Panc1 (cell line): Measurements from ENCODE around the gene SRD5A2. TPM values are rescaled to one million over a fixed set of nuclear protein-coding genes. Genes with fewer than 3 reads are reported as not detected.

Source experiments
- ATAC-seq: fragments of 200-7000 bp; cut with Tn5 transposase; 2 replicates; pipeline ENCODE4 v1.9.1; 2020; ENCODE audit warnings: mild to moderate bottlenecking, moderate library complexity
- BruUV-seq: library from RNA; stranded (reverse); fragments of 400-500 nt; replicated peaks from 2 replicates; lab custom pipeline; 2021; lab: Mats Ljungman, UMichigan
- CTCF ChIA-PET: fragments of 300-600 bp; sonication (Branson Sonifier 250); formaldehyde crosslinking; loops from one replicate; lab custom pipeline; 2022; ENCODE audit warnings: antibody characterized with exemption; lab: Charles Lee
- POLR2A ChIA-PET: fragments of 300-600 bp; sonication (Branson Sonifier 250); formaldehyde crosslinking; loops from one replicate; lab custom pipeline; 2022; ENCODE audit warnings: antibody characterized with exemption; lab: Charles Lee
- DNase-seq: peaks from one replicate; pipeline ENCODE4 v3.0.0-alpha.2; 2010; ENCODE audit warnings: low read depth, low spot score
- H3K27ac ChIP-seq: 2 replicates; pipeline ENCODE4 v1.5.1; 2011; ENCODE audit warnings: mild to moderate bottlenecking, low read length, inconsistent platforms
- H3K27me3 ChIP-seq: fragments of 200-500 bp; sonication (Bioruptor generic); 2 replicates; pipeline ENCODE4 v1.6.0; 2014; ENCODE audit warnings: low read length, inconsistent platforms; ENCODE audit not compliant: control insufficient read depth, insufficient read depth
- H3K36me3 ChIP-seq: fragments of 200-500 bp; sonication (Bioruptor generic); 2 replicates; pipeline ENCODE4 v1.5.1; 2014; ENCODE audit warnings: inconsistent platforms, mild to moderate bottlenecking, low read length, moderate library complexity; ENCODE audit not compliant: control insufficient read depth, insufficient read depth
- H3K4me1 ChIP-seq: 2 replicates; pipeline ENCODE4 v1.5.1; 2011; ENCODE audit warnings: inconsistent platforms, mild to moderate bottlenecking, low read length, moderate library complexity; ENCODE audit not compliant: control insufficient read depth, insufficient read depth
- H3K4me3 ChIP-seq, 2 experiments: 2 replicates each; pipeline ENCODE4 v1.5.1; 2011 to 2012; ENCODE audit warnings: low read depth in 2 of 2, low read length in 2 of 2, mild to moderate bottlenecking in 2 of 2, inconsistent platforms in 1 of 2, moderate library complexity in 1 of 2
- H3K9me3 ChIP-seq: fragments of 200-500 bp; sonication (Bioruptor generic); 2 replicates; pipeline ENCODE4 v1.5.1; 2014; ENCODE audit warnings: low read depth, mild to moderate bottlenecking, inconsistent platforms, low read length, moderate library complexity; ENCODE audit not compliant: control insufficient read depth, insufficient read depth
- POLR2AphosphoS5 ChIP-seq: IDR thresholded peaks from 2 replicates; pipeline ENCODE4 v1.6.1; 2012; ENCODE audit warnings: mild to moderate bottlenecking, low read depth, low read length, moderate library complexity
- SIN3A ChIP-seq: IDR thresholded peaks from 2 replicates; pipeline ENCODE4 v1.6.1; 2012; ENCODE audit warnings: low read depth, mild to moderate bottlenecking, low read length, moderate library complexity, borderline replicate concordance; ENCODE audit not compliant: insufficient read depth
- TCF7L2 ChIP-seq: IDR thresholded peaks from 2 replicates; pipeline ENCODE4 v1.6.1; 2011; ENCODE audit warnings: mild to moderate bottlenecking, low read depth, low read length, inconsistent platforms
- in situ Hi-C: cut with HindIII; loops from 2 replicates; pipeline ENCODE4 v1.10.0; 2016; ENCODE audit warnings: low sequenced_read_pairs, low pct_unique_long_range_greater_than_20kb
- intact Hi-C: fragments of 100-400 bp; cut with micrococcal nuclease; formaldehyde crosslinking; loops from one replicate; pipeline ENCODE4 v1.10.0; 2022; ENCODE audit not compliant: unreplicated experiment
- total RNA-seq: library from RNA; stranded (reverse); gene quantifications from one replicate; pipeline ENCODE4 v1.2.1, GENCODE V29; 2021; ENCODE audit not compliant: unreplicated experiment
- TF ChIP-seq, protein P1 (sequence below), 2 experiments: IDR thresholded peaks; 2 replicates each; pipeline ENCODE4 v1.6.1; 2011 to 2012; ENCODE audit warnings: low read depth in 2 of 2, control low read depth in 1 of 2, low read length in 1 of 2, mild to moderate bottlenecking in 1 of 2, moderate library complexity in 1 of 2; ENCODE audit not compliant: insufficient read depth in 1 of 2
- TF ChIP-seq, protein P2 (sequence below): fragments of 450-650 bp; IDR thresholded peaks from 2 replicates; pipeline ENCODE4 v1.5.1; 2017; ENCODE audit warnings: mild to moderate bottlenecking

The SRD5A2 gene
- total RNA-seq, 1 experiment from 2014 or later = not detected

DNA sequence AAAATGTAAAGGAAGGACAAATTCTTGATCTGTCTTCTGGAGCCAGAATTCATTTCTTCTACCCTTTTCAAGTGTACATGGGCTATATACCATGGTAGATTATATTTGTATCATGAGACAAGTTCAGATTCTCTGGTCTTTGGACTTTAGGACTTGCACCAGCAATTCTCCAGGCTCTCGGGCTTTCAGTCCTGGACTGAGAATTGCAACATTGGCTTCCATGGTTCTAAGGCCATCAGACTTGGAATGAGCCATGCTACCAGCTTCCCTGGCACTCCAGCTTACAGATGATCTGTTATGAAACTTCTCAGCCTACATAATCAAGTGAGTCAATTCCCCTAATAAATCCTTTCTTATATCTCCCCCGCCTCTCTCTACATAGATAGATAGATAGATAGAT is 33.3 kb downstream of the SRD5A2 start:
- H3K4me1 ChIP-seq = no peaks in the 10 kb centered on the region
- no peak for ATAC-seq
- ChIA-PET CTCF (no interaction called here), POLR2A (interaction anchor here (0.5 kb wide), 1 partner anchor 298 kb away, joined by 3 read pairs; no protein-coding TSS in a partner anchor)
- no peaks in the 10 kb centered on the region for H3K27me3 ChIP-seq
- H3K36me3 ChIP-seq = no peaks in the 10 kb centered on the region
- BruUV-seq = no TSS peak
- H3K27ac ChIP-seq = no peak overlapping the region
- H3K4me3 ChIP-seq = no peak overlapping the region
- H3K9me3 ChIP-seq = no peaks in the 10 kb centered on the region
- TF ChIP-seq, protein P1, sequence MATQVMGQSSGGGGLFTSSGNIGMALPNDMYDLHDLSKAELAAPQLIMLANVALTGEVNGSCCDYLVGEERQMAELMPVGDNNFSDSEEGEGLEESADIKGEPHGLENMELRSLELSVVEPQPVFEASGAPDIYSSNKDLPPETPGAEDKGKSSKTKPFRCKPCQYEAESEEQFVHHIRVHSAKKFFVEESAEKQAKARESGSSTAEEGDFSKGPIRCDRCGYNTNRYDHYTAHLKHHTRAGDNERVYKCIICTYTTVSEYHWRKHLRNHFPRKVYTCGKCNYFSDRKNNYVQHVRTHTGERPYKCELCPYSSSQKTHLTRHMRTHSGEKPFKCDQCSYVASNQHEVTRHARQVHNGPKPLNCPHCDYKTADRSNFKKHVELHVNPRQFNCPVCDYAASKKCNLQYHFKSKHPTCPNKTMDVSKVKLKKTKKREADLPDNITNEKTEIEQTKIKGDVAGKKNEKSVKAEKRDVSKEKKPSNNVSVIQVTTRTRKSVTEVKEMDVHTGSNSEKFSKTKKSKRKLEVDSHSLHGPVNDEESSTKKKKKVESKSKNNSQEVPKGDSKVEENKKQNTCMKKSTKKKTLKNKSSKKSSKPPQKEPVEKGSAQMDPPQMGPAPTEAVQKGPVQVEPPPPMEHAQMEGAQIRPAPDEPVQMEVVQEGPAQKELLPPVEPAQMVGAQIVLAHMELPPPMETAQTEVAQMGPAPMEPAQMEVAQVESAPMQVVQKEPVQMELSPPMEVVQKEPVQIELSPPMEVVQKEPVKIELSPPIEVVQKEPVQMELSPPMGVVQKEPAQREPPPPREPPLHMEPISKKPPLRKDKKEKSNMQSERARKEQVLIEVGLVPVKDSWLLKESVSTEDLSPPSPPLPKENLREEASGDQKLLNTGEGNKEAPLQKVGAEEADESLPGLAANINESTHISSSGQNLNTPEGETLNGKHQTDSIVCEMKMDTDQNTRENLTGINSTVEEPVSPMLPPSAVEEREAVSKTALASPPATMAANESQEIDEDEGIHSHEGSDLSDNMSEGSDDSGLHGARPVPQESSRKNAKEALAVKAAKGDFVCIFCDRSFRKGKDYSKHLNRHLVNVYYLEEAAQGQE (IDR thresholded peaks at IDR 0.05; ENCODE audit: insufficient read depth in 1 of 2, low read depth in 2 of 2, low read length in 1 of 2) = no peak
- TF ChIP-seq SIN3A (no peak), POLR2AphosphoS5 (no peak), TCF7L2 (no peak)
- TF ChIP-seq, protein P2, sequence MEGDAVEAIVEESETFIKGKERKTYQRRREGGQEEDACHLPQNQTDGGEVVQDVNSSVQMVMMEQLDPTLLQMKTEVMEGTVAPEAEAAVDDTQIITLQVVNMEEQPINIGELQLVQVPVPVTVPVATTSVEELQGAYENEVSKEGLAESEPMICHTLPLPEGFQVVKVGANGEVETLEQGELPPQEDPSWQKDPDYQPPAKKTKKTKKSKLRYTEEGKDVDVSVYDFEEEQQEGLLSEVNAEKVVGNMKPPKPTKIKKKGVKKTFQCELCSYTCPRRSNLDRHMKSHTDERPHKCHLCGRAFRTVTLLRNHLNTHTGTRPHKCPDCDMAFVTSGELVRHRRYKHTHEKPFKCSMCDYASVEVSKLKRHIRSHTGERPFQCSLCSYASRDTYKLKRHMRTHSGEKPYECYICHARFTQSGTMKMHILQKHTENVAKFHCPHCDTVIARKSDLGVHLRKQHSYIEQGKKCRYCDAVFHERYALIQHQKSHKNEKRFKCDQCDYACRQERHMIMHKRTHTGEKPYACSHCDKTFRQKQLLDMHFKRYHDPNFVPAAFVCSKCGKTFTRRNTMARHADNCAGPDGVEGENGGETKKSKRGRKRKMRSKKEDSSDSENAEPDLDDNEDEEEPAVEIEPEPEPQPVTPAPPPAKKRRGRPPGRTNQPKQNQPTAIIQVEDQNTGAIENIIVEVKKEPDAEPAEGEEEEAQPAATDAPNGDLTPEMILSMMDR = no peak
- DNase-seq = no peak
- intact Hi-C loops = no loop called here
- in situ Hi-C loops = no loop called here

DNA sequence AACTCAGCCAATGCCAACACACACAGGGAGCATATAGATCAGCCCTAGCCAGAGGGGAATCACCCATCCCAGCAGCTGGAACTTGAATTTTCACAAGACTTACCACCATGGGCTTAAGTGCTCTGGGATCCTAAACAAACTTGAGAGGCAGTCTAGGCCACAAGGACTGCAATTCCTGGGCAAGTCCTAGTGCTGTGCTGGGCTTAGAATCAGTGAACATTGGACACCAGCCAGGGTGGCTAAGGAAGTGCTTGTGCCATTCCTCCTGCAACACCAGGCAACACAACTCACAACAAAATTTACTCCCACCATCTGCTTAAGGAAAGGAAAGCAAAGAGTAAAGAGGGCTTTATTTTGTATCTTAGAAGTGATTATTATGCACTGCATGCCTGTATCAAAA is 38.9 kb downstream of the SRD5A2 start:
- intact Hi-C loops = no loop called here
- ATAC-seq = no peak

More for the DNA sequence above, 38.9 kb downstream of the SRD5A2 start:
- CTCF ChIA-PET = no interaction called here
- POLR2A ChIA-PET = no interaction called here
- Histone ChIP-seq H3K27me3 (no peaks in the 10 kb centered on the region), H3K4me3 (no peak overlapping the region), H3K27ac (no peak overlapping the region), H3K4me1 (no peaks in the 10 kb centered on the region), H3K9me3 (no peaks in the 10 kb centered on the region), H3K36me3 (no peaks in the 10 kb centered on the region)
- in situ Hi-C loops = no loop called here
- TF ChIP-seq, protein P2 = no peak
- TF ChIP-seq POLR2AphosphoS5 (no peak), SIN3A (no peak), TCF7L2 (no peak)
- TF ChIP-seq, protein P1 (IDR thresholded peaks at IDR 0.05; ENCODE audit: insufficient read depth in 1 of 2, low read depth in 2 of 2, low read length in 1 of 2) = no peak
- BruUV-seq = no TSS peak
- DNase-seq = no peak
